ENCODE measurements around the gene KLHL29. TPM values are rescaled to one million over a fixed set of nuclear protein-coding genes. Genes with fewer than 3 reads are reported as not detected.

Gene KLHL29
- polyA plus RNA-seq, 1 donor from 2014 or later: 42.4 TPM

DNA sequence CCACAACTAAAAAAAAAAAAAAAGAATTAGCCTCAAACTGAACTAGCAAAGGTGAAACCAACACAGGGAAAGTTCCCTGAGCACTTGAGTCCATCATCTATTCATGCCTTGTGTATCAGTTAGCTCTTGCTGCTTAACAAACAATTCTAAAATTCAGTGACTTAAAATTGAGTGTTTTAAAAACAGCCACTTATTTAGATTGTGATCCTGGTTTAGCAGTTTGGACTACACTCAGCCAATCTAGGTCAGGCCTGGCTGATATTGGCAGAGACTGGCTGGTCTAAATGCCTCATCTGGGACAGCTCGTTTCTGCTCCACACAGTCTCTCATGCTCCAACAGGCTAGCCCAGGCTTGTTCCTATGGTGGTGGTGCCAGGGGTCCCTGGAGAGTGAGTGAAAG is 294.1 kb downstream of the KLHL29 start:
- H3K4me2 ChIP-seq (ENCODE audit: low read length): no peak overlapping the region
- no peaks in the 10 kb centered on the region for H3K9me3 ChIP-seq (ENCODE audit: low read length)
- no peak overlapping the region for H2AFZ ChIP-seq (ENCODE audit: low read depth, low read length)
- no peaks in the 10 kb centered on the region for H4K20me1 ChIP-seq (ENCODE audit: insufficient read depth)
- H3K4me3 ChIP-seq (ENCODE audit: low read length): no peak overlapping the region
- H3K36me3 ChIP-seq (ENCODE audit: insufficient read depth, low read length): peaks cover 5% of the 10 kb centered on the region
- TF ChIP-seq, protein P1, sequence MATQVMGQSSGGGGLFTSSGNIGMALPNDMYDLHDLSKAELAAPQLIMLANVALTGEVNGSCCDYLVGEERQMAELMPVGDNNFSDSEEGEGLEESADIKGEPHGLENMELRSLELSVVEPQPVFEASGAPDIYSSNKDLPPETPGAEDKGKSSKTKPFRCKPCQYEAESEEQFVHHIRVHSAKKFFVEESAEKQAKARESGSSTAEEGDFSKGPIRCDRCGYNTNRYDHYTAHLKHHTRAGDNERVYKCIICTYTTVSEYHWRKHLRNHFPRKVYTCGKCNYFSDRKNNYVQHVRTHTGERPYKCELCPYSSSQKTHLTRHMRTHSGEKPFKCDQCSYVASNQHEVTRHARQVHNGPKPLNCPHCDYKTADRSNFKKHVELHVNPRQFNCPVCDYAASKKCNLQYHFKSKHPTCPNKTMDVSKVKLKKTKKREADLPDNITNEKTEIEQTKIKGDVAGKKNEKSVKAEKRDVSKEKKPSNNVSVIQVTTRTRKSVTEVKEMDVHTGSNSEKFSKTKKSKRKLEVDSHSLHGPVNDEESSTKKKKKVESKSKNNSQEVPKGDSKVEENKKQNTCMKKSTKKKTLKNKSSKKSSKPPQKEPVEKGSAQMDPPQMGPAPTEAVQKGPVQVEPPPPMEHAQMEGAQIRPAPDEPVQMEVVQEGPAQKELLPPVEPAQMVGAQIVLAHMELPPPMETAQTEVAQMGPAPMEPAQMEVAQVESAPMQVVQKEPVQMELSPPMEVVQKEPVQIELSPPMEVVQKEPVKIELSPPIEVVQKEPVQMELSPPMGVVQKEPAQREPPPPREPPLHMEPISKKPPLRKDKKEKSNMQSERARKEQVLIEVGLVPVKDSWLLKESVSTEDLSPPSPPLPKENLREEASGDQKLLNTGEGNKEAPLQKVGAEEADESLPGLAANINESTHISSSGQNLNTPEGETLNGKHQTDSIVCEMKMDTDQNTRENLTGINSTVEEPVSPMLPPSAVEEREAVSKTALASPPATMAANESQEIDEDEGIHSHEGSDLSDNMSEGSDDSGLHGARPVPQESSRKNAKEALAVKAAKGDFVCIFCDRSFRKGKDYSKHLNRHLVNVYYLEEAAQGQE (IDR thresholded peaks at IDR 0.05; ENCODE audit: borderline replicate concordance): no peak
- no peak for TF ChIP-seq CTCF (IDR thresholded peaks at IDR 0.05; ENCODE audit: poor library complexity, severe bottlenecking)
- TF ChIP-seq SMC3 (conservative IDR thresholded peaks at IDR 0.05; ENCODE audit: poor library complexity): no peak
- no peak for TF ChIP-seq MXI1 (conservative IDR thresholded peaks at IDR 0.05; ENCODE audit: poor library complexity, severe bottlenecking)
- TF ChIP-seq TAF1 (IDR thresholded peaks at IDR 0.05; ENCODE audit: low read depth): no peak
- H3K27me3 ChIP-seq (ENCODE audit: insufficient read depth, low read depth, low read length): no peaks in the 10 kb centered on the region
- no peak overlapping the region for H3K9ac ChIP-seq (ENCODE audit: low read length)
- no peaks in the 10 kb centered on the region for H3K79me2 ChIP-seq (replicated peaks; ENCODE audit: insufficient read depth, low read length)
- H3K27ac ChIP-seq (ENCODE audit: low read length): no peak overlapping the region
- H3K9me2 ChIP-seq (ENCODE audit: insufficient read depth, low read length): no peaks in the 10 kb centered on the region
- H3F3A ChIP-seq (ENCODE audit: insufficient read depth, low read length, poor library complexity, severe bottlenecking): no peaks in the 10 kb centered on the region

DNA sequence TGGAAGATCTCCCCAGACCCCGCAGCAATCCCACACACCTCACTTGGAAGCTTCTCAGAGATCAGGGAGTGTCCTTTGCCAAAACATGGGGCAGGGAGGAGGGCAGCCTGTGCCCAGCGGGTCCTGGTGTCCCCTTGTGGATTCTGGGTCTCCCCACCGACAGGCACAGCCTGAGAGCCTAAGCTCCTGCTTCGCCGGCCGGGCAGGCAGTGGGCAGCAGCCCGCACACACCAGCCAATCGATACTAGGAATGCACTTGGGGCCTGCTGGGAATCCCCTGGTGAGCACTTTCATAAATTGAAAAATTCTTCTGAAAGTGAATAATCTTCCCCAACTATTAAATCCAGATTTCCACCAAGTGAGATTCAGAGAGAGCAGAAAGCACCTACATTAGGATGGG is 296.0 kb downstream of the KLHL29 start:
- no peaks in the 10 kb centered on the region for H3K27me3 ChIP-seq (ENCODE audit: insufficient read depth, low read depth, low read length)
- H3K4me3 ChIP-seq (ENCODE audit: low read length): no peak overlapping the region
- no peak overlapping the region for H3K4me2 ChIP-seq (ENCODE audit: low read length)
- no peaks in the 10 kb centered on the region for H3K9me2 ChIP-seq (ENCODE audit: insufficient read depth, low read length)
- no peak overlapping the region for H3K27ac ChIP-seq (ENCODE audit: low read length)
- TF ChIP-seq SMC3 (conservative IDR thresholded peaks at IDR 0.05; ENCODE audit: poor library complexity): no peak
- no peak for TF ChIP-seq TAF1 (IDR thresholded peaks at IDR 0.05; ENCODE audit: low read depth)
- TF ChIP-seq CTCF (IDR thresholded peaks at IDR 0.05; ENCODE audit: poor library complexity, severe bottlenecking): no peak
- TF ChIP-seq EZH2 (IDR thresholded peaks at IDR 0.05; ENCODE audit: borderline replicate concordance, insufficient read depth, low read length, poor library complexity, severe bottlenecking): no peak
- no peak for TF ChIP-seq EP300 (conservative IDR thresholded peaks at IDR 0.05; ENCODE audit: poor library complexity, severe bottlenecking)
- TF ChIP-seq, protein P1 (IDR thresholded peaks at IDR 0.05; ENCODE audit: borderline replicate concordance): no peak
- TF ChIP-seq POLR2AphosphoS5 (IDR thresholded peaks at IDR 0.05): no peak
- TF ChIP-seq RAD21 (conservative IDR thresholded peaks at IDR 0.05): no peak
- TF ChIP-seq MXI1 (conservative IDR thresholded peaks at IDR 0.05; ENCODE audit: poor library complexity, severe bottlenecking): no peak
- no peak overlapping the region for H2AFZ ChIP-seq (ENCODE audit: low read depth, low read length)
- no peaks in the 10 kb centered on the region for H3K79me2 ChIP-seq (replicated peaks; ENCODE audit: insufficient read depth, low read length)
- peaks cover 5% of the 10 kb centered on the region for H3K36me3 ChIP-seq (ENCODE audit: insufficient read depth, low read length)
- no peaks in the 10 kb centered on the region for H3K9me3 ChIP-seq (ENCODE audit: low read length)
- H4K20me1 ChIP-seq (ENCODE audit: insufficient read depth): no peaks in the 10 kb centered on the region
- H3F3A ChIP-seq (ENCODE audit: insufficient read depth, low read length, poor library complexity, severe bottlenecking): no peaks in the 10 kb centered on the region
- H3K9ac ChIP-seq (ENCODE audit: low read length): no peak overlapping the region
